GM23338 (cell line): ENCODE results near the gene HSPA9. TPM values are rescaled to one million over a fixed set of nuclear protein-coding genes. Genes with fewer than 3 reads are reported as not detected.

Experiments
- ATAC-seq: fragments of 200-7000 bp; cut with Tn5 transposase; 3 replicates; pipeline ENCODE4 v1.9.1; 2020
- DNase-seq: peaks from one replicate; pipeline ENCODE4 v3.0.0-alpha.2; 2015; ENCODE audit warnings: low spot score
- H2AFZ ChIP-seq: fragments of 200-600 bp; sonication (generic); 2 replicates; pipeline ENCODE4 v1.8.0; 2016; ENCODE audit warnings: antibody characterized with exemption, mild to moderate bottlenecking, moderate library complexity
- H3F3A ChIP-seq: fragments of 200-600 bp; sonication (generic); replicated peaks from 2 replicates; pipeline ENCODE4 v1.8.0; 2017; ENCODE audit warnings: antibody characterized with exemption, mixed run types, low read depth
- H3K27ac ChIP-seq: fragments of 200-600 bp; sonication (generic); 2 replicates; pipeline ENCODE4 v1.6.1; 2016; ENCODE audit warnings: low read depth
- H3K27me3 ChIP-seq: fragments of 200-600 bp; sonication (generic); 2 replicates; pipeline ENCODE4 v1.8.0; 2016; ENCODE audit warnings: mild to moderate bottlenecking, mixed run types, moderate library complexity; ENCODE audit not compliant: insufficient read depth
- H3K36me3 ChIP-seq: fragments of 200-600 bp; sonication (generic); 2 replicates; pipeline ENCODE4 v1.8.0; 2016; ENCODE audit warnings: mild to moderate bottlenecking; ENCODE audit not compliant: insufficient read depth
- H3K4me1 ChIP-seq: fragments of 200-600 bp; sonication (generic); 2 replicates; pipeline ENCODE4 v1.8.0; 2016; ENCODE audit warnings: mild to moderate bottlenecking, moderate library complexity; ENCODE audit not compliant: insufficient read depth
- H3K4me2 ChIP-seq: fragments of 200-600 bp; sonication (generic); 2 replicates; pipeline ENCODE4 v1.7.1; 2017; ENCODE audit warnings: mixed run types
- H3K4me3 ChIP-seq: fragments of 200-600 bp; sonication (generic); 2 replicates; pipeline ENCODE4 v1.6.1; 2016; ENCODE audit warnings: mixed run types
- H3K79me2 ChIP-seq: fragments of 200-600 bp; sonication (generic); replicated peaks from 2 replicates; pipeline ENCODE4 v1.8.0; 2017; ENCODE audit warnings: mild to moderate bottlenecking; ENCODE audit not compliant: insufficient read depth
- H3K9me2 ChIP-seq: fragments of 200-600 bp; sonication (generic); 2 replicates; pipeline ENCODE4 v1.8.0; 2017; ENCODE audit not compliant: insufficient read depth
- H4K20me1 ChIP-seq: fragments of 200-600 bp; sonication (generic); replicated peaks from 2 replicates; pipeline ENCODE4 v1.8.0; 2017; ENCODE audit warnings: mild to moderate bottlenecking; ENCODE audit not compliant: insufficient read depth
- H3K27ac Mint-ChIP-seq: 2 replicates; pipeline ENCODE4 v1.8.0; 2020; ENCODE audit warnings: inconsistent platforms, mild to moderate bottlenecking, moderate library complexity, mixed read lengths
- H3K27me3 Mint-ChIP-seq: 3 replicates; pipeline ENCODE4 v1.8.0; 2022; ENCODE audit warnings: low read depth, mild to moderate bottlenecking, moderate library complexity, mixed read lengths, inconsistent platforms; ENCODE audit not compliant: insufficient read depth, poor library complexity
- H3K36me3 Mint-ChIP-seq: 3 replicates; pipeline ENCODE4 v1.8.0; 2021; ENCODE audit warnings: low read depth, mild to moderate bottlenecking, inconsistent platforms, moderate library complexity, mixed read lengths
- H3K4me1 Mint-ChIP-seq: 3 replicates; pipeline ENCODE4 v1.8.0; 2020; ENCODE audit warnings: mild to moderate bottlenecking, inconsistent platforms, mixed read lengths
- H3K4me3 Mint-ChIP-seq: 3 replicates; pipeline ENCODE4 v1.8.0; 2021; ENCODE audit warnings: moderate library complexity, mild to moderate bottlenecking, inconsistent platforms, mixed read lengths
- H3K9me3 Mint-ChIP-seq: 3 replicates; pipeline ENCODE4 v1.8.0; 2020; ENCODE audit warnings: moderate library complexity, mild to moderate bottlenecking, inconsistent platforms, mixed read lengths
- EZH2 ChIP-seq: fragments of 200-600 bp; sonication (generic); IDR thresholded peaks from one replicate; pipeline ENCODE4 v1.8.0; 2017; ENCODE audit warnings: antibody characterized with exemption, mild to moderate bottlenecking, low read depth; ENCODE audit not compliant: unreplicated experiment
- EZH2phosphoT487 ChIP-seq: fragments of 200-600 bp; sonication (generic); IDR thresholded peaks from one replicate; pipeline ENCODE4 v1.8.1; 2018; ENCODE audit warnings: antibody characterized with exemption; ENCODE audit not compliant: unreplicated experiment
- NANOG ChIP-seq: IDR thresholded peaks from 2 replicates; pipeline ENCODE4 v1.6.1; 2016; ENCODE audit warnings: antibody characterized with exemption, borderline replicate concordance
- ZNF114 ChIP-seq: fragments of 250-450 bp; sonication (Bioruptor Pico); IDR thresholded peaks from 2 replicates; pipeline ENCODE4 v1.5.0; 2020; ENCODE audit warnings: mild to moderate bottlenecking, moderate library complexity
- polyA plus RNA-seq: library from polyadenylated mRNA; unstranded; fragments of >200 nt; fragmentation: Nextera tagmentation; extraction: Ambion mirVana; gene quantifications from 2 replicates; pipeline ENCODE4 v1.2.1, GENCODE V29; 2016
- total RNA-seq: library from RNA; depleted of rRNA; stranded (reverse); fragments of >200 nt; shearing (Covaris generic); gene quantifications from 2 replicates; pipeline ENCODE4 v1.2.3, GENCODE V29; 2014
- TF ChIP-seq, protein P1 (sequence below): fragments of 250-450 bp; sonication (Bioruptor Pico); IDR thresholded peaks from 2 replicates; pipeline ENCODE4 v1.5.0; 2020; ENCODE audit warnings: mild to moderate bottlenecking, moderate library complexity
- TF ChIP-seq, protein P2 (sequence below): IDR thresholded peaks from one replicate; pipeline ENCODE4 v1.6.1; 2018; ENCODE audit warnings: antibody characterized with exemption; ENCODE audit not compliant: unreplicated experiment

HSPA9 gene
- total and polyA plus RNA-seq, 2 experiments from 2014 or later = 302 to 751 TPM

DNA sequence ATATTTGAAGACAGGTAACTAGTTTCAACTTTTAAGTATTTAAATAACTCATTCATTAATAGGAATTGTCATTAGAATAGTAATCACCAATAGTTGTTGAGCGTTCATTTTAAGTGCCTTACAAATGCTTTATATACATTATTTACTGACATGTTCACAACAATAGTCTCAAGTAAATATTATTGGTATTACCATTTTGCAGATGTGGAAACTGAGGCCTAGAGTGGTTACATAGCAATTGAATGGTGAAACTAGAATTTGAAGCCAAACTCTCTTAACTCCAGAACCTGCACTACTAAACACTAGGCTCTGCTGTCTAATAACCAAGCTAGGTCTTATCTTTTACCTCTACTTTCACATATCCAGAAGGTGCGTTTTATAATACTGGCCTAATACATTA, 4.8 kb upstream of the HSPA9 start (continued):
- TF ChIP-seq, protein P1, sequence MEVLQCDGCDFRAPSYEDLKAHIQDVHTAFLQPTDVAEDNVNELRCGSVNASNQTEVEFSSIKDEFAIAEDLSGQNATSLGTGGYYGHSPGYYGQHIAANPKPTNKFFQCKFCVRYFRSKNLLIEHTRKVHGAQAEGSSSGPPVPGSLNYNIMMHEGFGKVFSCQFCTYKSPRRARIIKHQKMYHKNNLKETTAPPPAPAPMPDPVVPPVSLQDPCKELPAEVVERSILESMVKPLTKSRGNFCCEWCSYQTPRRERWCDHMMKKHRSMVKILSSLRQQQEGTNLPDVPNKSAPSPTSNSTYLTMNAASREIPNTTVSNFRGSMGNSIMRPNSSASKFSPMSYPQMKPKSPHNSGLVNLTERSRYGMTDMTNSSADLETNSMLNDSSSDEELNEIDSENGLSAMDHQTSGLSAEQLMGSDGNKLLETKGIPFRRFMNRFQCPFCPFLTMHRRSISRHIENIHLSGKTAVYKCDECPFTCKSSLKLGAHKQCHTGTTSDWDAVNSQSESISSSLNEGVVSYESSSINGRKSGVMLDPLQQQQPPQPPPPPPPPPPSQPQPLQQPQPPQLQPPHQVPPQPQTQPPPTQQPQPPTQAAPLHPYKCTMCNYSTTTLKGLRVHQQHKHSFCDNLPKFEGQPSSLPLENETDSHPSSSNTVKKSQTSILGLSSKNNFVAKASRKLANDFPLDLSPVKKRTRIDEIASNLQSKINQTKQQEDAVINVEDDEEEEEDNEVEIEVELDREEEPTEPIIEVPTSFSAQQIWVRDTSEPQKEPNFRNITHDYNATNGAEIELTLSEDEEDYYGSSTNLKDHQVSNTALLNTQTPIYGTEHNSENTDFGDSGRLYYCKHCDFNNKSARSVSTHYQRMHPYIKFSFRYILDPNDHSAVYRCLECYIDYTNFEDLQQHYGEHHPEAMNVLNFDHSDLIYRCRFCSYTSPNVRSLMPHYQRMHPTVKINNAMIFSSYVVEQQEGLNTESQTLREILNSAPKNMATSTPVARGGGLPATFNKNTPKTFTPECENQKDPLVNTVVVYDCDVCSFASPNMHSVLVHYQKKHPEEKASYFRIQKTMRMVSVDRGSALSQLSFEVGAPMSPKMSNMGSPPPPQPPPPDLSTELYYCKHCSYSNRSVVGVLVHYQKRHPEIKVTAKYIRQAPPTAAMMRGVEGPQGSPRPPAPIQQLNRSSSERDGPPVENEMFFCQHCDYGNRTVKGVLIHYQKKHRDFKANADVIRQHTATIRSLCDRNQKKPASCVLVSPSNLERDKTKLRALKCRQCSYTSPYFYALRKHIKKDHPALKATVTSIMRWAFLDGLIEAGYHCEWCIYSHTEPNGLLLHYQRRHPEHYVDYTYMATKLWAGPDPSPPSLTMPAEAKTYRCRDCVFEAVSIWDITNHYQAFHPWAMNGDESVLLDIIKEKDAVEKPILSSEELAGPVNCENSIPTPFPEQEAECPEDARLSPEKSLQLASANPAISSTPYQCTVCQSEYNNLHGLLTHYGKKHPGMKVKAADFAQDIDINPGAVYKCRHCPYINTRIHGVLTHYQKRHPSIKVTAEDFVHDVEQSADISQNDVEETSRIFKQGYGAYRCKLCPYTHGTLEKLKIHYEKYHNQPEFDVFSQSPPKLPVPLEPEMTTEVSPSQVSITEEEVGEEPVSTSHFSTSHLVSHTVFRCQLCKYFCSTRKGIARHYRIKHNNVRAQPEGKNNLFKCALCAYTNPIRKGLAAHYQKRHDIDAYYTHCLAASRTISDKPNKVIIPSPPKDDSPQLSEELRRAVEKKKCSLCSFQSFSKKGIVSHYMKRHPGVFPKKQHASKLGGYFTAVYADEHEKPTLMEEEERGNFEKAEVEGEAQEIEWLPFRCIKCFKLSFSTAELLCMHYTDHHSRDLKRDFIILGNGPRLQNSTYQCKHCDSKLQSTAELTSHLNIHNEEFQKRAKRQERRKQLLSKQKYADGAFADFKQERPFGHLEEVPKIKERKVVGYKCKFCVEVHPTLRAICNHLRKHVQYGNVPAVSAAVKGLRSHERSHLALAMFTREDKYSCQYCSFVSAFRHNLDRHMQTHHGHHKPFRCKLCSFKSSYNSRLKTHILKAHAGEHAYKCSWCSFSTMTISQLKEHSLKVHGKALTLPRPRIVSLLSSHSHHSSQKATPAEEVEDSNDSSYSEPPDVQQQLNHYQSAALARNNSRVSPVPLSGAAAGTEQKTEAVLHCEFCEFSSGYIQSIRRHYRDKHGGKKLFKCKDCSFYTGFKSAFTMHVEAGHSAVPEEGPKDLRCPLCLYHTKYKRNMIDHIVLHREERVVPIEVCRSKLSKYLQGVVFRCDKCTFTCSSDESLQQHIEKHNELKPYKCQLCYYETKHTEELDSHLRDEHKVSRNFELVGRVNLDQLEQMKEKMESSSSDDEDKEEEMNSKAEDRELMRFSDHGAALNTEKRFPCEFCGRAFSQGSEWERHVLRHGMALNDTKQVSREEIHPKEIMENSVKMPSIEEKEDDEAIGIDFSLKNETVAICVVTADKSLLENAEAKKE (CRISPR knock-in tag) = no peak
- TF ChIP-seq, protein P2, sequence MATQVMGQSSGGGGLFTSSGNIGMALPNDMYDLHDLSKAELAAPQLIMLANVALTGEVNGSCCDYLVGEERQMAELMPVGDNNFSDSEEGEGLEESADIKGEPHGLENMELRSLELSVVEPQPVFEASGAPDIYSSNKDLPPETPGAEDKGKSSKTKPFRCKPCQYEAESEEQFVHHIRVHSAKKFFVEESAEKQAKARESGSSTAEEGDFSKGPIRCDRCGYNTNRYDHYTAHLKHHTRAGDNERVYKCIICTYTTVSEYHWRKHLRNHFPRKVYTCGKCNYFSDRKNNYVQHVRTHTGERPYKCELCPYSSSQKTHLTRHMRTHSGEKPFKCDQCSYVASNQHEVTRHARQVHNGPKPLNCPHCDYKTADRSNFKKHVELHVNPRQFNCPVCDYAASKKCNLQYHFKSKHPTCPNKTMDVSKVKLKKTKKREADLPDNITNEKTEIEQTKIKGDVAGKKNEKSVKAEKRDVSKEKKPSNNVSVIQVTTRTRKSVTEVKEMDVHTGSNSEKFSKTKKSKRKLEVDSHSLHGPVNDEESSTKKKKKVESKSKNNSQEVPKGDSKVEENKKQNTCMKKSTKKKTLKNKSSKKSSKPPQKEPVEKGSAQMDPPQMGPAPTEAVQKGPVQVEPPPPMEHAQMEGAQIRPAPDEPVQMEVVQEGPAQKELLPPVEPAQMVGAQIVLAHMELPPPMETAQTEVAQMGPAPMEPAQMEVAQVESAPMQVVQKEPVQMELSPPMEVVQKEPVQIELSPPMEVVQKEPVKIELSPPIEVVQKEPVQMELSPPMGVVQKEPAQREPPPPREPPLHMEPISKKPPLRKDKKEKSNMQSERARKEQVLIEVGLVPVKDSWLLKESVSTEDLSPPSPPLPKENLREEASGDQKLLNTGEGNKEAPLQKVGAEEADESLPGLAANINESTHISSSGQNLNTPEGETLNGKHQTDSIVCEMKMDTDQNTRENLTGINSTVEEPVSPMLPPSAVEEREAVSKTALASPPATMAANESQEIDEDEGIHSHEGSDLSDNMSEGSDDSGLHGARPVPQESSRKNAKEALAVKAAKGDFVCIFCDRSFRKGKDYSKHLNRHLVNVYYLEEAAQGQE = no peak
- TF ChIP-seq EZH2phosphoT487 = no peak
- TF ChIP-seq NANOG = no peak
- no peak for TF ChIP-seq ZNF114 (CRISPR knock-in tag)

DNA sequence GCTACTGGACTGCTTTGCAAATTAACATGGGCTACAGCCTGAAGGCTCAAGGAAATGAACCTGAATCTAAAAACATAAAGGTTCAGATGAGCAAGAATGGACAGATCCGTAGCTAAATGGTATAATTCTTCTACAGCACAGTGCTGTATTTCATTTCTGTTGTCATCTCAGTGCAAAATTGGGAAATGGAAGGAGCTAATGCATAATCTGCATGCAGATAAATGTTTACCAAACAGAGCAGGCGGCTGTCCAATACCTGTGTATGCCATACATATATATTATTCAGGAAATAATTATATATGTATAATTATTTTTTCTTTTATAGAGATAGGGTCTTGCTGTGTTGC, 4.3 kb upstream of the HSPA9 start:
- H3K9me2 ChIP-seq = no peaks in the 10 kb centered on the region
- 0 out of 2 replicates have a peak, but pooled peaks cover 1% of the 10 kb centered on the region for H4K20me1 ChIP-seq
- H2AFZ ChIP-seq = no peak overlapping the region
- H3K27me3 ChIP-seq = no peaks in the 10 kb centered on the region
- no peak for DNase-seq
- H3K4me1 Mint-ChIP-seq = peaks cover 6% of the 10 kb centered on the region
- no peak overlapping the region for H3K4me3 Mint-ChIP-seq
- H3K27ac ChIP-seq = no peak overlapping the region
- no peak overlapping the region for H3K4me3 ChIP-seq
- peaks cover 8% of the 10 kb centered on the region for H3K79me2 ChIP-seq
- peaks cover 13% of the 10 kb centered on the region for H3K27me3 Mint-ChIP-seq
- H3K27ac Mint-ChIP-seq = no peak overlapping the region
- peaks cover 3% of the 10 kb centered on the region; the same call in 1 of the 2 replicates for H3K36me3 ChIP-seq
- H3F3A ChIP-seq = 0 out of 2 replicates have a peak, but pooled peaks cover 11% of the 10 kb centered on the region
- H3K9me3 Mint-ChIP-seq = peaks cover 8% of the 10 kb centered on the region; the same call in 2 of the 3 replicates
- H3K36me3 Mint-ChIP-seq = peaks cover 13% of the 10 kb centered on the region
- no peaks in the 10 kb centered on the region for H3K4me1 ChIP-seq
- no peak for ATAC-seq
- H3K4me2 ChIP-seq = no peak overlapping the region
- TF ChIP-seq EZH2phosphoT487 (no peak), EZH2 (no peak)
- TF ChIP-seq, protein P2 = no peak
